ENCODE results near the gene NUTM2F. TPM values are rescaled to one million over a fixed set of nuclear protein-coding genes. Genes with fewer than 3 reads are reported as not detected.
A peak's percentile ranks its signal among the peaks of the same experiment; 100 is the strongest.
"Not testable (repeated sequence)": the region's sequence is repeated elsewhere in the genome, so short reads cannot be mapped to it uniquely, and the experiment has no call there.

NUTM2F gene
- polyA plus RNA-seq, 6 donors from 2014 or later: not detected

DNA sequence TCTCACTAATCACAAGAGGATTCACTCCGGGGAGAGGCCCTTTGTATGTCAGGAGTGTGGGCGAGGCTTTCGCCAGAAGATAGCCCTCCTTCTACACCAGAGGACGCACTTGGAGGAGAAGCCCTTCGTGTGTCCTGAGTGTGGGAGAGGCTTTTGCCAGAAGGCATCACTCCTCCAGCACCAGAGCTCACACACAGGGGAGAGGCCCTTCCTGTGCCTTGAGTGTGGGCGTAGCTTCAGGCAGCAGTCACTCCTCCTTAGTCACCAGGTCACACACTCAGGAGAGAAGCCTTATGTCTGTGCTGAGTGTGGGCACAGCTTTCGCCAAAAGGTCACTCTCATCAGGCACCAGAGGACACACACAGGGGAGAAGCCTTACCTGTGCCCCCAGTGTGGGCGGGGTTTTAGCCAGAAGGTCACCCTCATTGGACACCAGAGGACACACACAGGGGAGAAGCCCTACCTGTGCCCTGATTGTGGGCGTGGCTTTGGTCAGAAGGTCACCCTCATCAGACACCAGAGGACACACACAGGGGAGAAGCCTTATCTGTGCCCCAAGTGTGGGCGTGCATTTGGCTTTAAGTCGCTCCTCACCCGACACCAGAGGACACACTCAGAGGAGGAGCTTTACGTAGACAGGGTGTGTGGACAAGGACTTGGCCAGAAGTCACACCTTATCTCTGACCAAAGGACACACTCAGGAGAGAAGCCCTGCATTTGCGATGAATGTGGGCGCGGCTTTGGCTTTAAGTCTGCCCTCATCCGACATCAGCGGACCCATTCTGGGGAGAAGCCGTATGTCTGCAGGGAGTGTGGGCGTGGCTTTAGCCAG is 27.8 kb downstream of the NUTM2F start:
- DNase-seq (no peak), ATAC-seq (ENCODE audit: low read depth in 2 of 2) (no peak)
- H3K4me3 Mint-ChIP-seq: no peak overlapping the region
- no peak overlapping the region for H3K27ac Mint-ChIP-seq
- H3K9me3 Mint-ChIP-seq: peaks cover 0 to 2% (median 0%) of the 10 kb centered on the region in 7 donors
- no peaks in the 10 kb centered on the region for H3K4me1 Mint-ChIP-seq
- peaks cover 16 to 23% of the 10 kb centered on the region in 2 donors for H3K36me3 Mint-ChIP-seq
- no peaks in the 10 kb centered on the region for H3K27me3 Mint-ChIP-seq

DNA sequence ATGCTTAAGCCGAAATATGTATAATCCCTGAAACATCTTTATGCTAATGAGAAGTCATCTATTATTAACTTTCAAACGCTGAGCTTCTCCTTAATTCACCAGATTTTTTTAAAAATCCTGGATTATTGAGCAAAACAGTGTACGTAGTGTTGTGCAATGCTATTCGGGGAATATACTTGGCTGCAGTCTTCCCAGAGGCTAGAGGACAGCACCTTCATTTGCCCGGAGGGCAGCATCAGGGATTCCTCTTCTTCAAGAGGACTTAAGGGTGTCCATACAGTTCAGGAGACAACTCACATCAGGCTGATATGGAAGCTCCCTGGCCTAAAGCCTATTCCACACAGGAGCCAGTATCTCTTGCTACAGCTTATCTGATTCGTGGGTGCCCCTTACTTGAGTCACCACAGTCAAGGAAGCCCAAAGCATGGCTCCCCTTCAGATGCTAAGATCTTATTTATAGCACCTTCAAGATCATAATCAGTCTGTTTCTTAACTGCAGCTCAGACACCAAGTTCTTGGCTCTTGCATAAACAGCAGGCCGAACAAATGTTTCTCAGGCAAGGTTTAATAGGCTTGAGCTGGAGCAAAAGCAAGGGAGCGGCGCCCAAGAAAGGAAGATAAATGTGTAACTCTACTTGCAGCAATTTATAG is 29.4 kb downstream of the NUTM2F start:
- no peak for ATAC-seq (ENCODE audit: low read depth in 2 of 2)
- no peak overlapping the region for H3K4me3 Mint-ChIP-seq
- peaks cover 0 to 2% (median 0%) of the 10 kb centered on the region in 7 donors for H3K9me3 Mint-ChIP-seq
- no peak for DNase-seq
- H3K36me3 Mint-ChIP-seq: peaks cover 17 to 27% of the 10 kb centered on the region in 2 donors
- H3K27ac Mint-ChIP-seq: no peak overlapping the region
- H3K4me1 Mint-ChIP-seq: no peaks in the 10 kb centered on the region
- no peaks in the 10 kb centered on the region for H3K27me3 Mint-ChIP-seq

DNA sequence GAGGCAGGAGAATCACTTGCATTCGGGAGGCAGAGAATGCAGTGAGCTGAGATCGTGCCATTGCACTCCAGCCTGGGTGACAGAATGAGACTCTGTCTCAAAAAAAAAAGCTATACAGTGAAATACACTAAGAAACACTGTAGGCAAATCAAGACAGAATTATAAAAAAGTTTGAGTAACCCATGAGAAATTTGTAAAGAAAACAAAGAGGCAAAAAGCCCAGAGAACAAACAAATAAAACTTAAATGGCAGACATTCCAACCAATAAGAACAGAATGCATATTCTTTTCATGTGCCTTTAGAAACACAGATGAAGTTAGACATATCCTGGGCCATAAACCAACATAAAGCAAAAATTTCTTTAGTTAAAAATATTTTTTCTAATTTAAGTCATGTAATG is 38.8 kb downstream of the NUTM2F start:
- Mint-ChIP-seq H3K27me3 (no peaks in the 10 kb centered on the region), H3K4me1 (peaks cover 0 to 11% (median 5%) of the 10 kb centered on the region in 3 donors), H3K4me3 (no peak overlapping the region), H3K36me3 (peaks cover 43 to 48% of the 10 kb centered on the region in 2 donors), H3K27ac (peak overlapping the region in 1 of 6 donors; percentile 54), H3K9me3 (peaks cover 0 to 5% (median 0%) of the 10 kb centered on the region in 7 donors)
- ATAC-seq (ENCODE audit: low read depth in 2 of 2): no peak
- DNase-seq: no peak

DNA sequence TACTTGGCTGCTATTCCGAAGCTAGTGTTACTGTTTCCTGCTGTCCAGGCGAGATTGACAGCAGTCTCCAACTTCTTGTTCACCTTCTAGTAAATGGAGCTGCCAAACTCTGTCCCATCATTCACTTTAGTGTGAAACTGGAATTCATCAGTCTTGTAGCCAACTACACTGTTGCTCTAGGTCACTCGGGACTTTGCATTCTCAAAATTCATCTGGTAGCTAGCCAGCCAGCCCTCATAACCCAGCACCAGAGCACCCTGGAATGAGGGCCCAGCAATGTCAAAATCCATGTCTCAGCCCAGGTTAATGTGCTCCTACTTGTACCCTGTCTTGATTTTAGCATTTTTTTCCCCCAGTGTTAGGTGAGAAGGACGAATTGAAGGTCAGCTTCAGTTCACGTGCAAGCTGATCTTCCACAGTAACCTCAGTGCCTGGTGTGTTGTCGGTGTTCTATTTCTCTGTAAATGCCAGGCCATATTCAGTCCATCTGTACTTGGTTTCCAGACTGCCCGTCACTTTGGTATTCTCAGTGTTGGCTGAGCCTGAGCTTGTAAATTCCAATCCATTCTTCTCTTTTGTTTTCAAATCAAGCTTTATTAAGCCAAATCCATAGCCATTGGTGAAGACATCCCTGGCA is 40.4 kb downstream of the NUTM2F start:
- no peak overlapping the region for H3K4me3 Mint-ChIP-seq
- DNase-seq (no peak), ATAC-seq (ENCODE audit: low read depth in 2 of 2) (no peak)
- H3K4me1 Mint-ChIP-seq: peaks cover 0 to 11% (median 5%) of the 10 kb centered on the region in 3 donors
- H3K27me3 Mint-ChIP-seq: no peaks in the 10 kb centered on the region
- no peak overlapping the region for H3K27ac Mint-ChIP-seq
- peaks cover 37 to 39% of the 10 kb centered on the region in 2 donors for H3K36me3 Mint-ChIP-seq
- H3K9me3 Mint-ChIP-seq: peaks cover 0 to 5% (median 0%) of the 10 kb centered on the region in 7 donors

DNA sequence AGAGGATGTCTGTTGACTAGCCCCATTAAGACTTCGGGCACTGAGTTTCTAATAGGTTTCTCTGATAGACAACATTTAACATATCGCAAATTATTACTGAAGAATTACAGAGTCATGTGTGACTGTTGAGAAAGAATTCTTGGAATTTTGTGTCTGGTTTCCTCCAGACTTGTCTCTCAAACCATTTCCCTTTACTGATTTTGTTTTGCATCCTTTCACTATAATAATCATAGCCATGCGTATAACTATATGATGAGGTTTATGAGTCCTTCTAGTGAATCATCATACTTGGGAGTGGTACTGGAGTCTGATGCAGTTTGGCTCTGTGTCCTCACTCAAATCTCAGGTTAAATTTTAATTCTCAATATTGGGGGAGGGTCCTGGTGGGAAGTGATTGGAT is 42.3 kb downstream of the NUTM2F start:
- H3K27me3 Mint-ChIP-seq: no peaks in the 10 kb centered on the region

DNA sequence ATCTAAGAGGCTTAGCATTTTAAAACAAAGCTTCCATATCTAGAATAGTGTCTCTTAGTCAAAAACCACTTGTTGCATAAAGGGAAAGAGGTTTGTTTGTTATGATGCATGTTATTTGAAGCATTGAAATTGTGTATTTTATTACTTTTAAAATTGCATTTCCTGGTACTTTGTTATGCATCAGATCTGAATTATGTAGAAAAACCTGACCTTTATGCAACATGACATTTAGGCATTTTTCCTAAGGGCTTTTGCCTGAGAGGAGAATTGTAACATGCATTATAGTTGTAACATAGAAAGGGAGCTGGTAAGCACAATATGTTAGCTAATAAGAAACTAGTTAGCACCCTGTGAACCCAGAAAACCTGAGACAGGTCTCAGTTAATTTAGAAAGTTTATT is 47.3 kb downstream of the NUTM2F start:
- DNase-seq (no peak), ATAC-seq (ENCODE audit: low read depth in 2 of 2) (no peak)
- Mint-ChIP-seq H3K27ac (no peak overlapping the region), H3K36me3 (peaks cover 34 to 45% of the 10 kb centered on the region in 2 donors), H3K4me1 (peaks cover 3 to 8% (median 6%) of the 10 kb centered on the region in 3 donors), H3K27me3 (no peaks in the 10 kb centered on the region), H3K9me3 (peaks cover 0 to 17% (median 10%) of the 10 kb centered on the region in 7 donors), H3K4me3 (no peak overlapping the region)

More for the DNA sequence above, 42.3 kb downstream of the NUTM2F start:
- Mint-ChIP-seq H3K4me1 (peaks cover 5 to 11% (median 5%) of the 10 kb centered on the region in 3 donors), H3K36me3 (peaks cover 32 to 33% of the 10 kb centered on the region in 2 donors), H3K4me3 (no peak overlapping the region), H3K27ac (no peak overlapping the region), H3K9me3 (peaks cover 0 to 1% (median 0%) of the 10 kb centered on the region in 7 donors)
- no peak for ATAC-seq (ENCODE audit: low read depth in 2 of 2)
- no peak for DNase-seq

DNA sequence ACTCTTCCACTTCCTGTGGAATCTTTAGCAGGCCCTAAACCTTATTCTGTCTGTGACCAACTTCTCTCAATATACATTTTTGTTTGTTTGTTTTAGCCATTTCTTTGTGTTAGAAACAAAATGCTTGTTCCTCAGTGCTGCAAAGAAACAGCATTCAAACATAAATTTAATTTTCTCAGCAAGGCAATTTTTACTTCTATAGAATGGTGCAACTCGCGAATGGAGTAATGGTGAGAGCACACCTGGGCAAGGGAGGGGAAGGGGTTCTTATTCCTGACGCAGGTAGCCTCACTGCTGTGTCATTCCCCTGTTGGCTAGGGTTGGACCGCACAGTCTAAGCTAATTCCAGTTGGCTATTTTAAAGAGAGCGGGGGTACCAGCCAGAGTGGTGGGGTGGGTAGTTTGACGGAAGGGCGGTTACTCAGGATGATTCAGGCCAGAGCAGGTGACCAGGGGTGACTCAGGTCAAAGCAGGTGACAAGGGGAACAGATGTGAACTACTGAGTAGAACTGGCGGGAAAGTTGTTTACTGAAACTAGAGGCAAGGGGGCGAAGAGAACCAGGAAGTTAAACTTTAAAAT is 47.9 kb downstream of the NUTM2F start:
- ATAC-seq (ENCODE audit: low read depth in 2 of 2): no peak

DNA sequence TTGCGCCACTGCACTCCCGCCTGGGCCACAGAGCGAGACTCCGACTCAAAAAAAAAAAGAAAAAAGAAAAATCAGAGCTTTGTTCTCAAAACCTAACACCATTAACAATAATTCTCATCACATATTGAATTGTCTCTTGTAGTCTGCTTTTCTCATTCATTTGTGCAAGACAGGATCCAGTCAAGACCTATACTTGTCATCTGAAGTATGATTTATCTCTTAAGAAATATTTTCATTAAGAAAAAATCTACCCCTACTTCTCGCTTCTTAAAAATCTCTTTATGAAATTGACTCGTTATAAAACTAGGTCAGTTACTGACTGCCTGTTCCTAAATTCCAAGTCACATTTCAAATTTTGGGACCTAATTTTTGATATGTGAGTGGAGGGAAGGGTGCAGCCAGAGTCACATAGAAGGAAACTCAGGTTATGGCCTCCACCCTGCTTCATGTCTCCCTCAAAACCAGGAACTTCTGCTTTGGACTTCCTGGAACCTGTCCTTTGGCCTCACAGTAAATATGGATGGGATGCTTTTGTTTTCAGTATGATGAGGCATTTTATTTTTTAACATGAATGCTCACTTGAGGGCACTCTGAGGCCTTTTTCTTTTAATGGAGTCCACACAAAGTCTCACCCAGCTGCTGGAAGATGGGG is 50.4 kb downstream of the NUTM2F start:
- H3K9me3 Mint-ChIP-seq: peaks cover 0 to 17% (median 10%) of the 10 kb centered on the region in 7 donors
- no peaks in the 10 kb centered on the region for H3K27me3 Mint-ChIP-seq

More for the DNA sequence above, 47.9 kb downstream of the NUTM2F start:
- Mint-ChIP-seq H3K4me3 (no peak overlapping the region), H3K36me3 (peaks cover 32 to 45% of the 10 kb centered on the region in 2 donors), H3K9me3 (peaks cover 0 to 17% (median 10%) of the 10 kb centered on the region in 7 donors), H3K27me3 (no peaks in the 10 kb centered on the region), H3K27ac (no peak overlapping the region), H3K4me1 (peaks cover 3 to 10% (median 9%) of the 10 kb centered on the region in 3 donors)
- DNase-seq: no peak

DNA sequence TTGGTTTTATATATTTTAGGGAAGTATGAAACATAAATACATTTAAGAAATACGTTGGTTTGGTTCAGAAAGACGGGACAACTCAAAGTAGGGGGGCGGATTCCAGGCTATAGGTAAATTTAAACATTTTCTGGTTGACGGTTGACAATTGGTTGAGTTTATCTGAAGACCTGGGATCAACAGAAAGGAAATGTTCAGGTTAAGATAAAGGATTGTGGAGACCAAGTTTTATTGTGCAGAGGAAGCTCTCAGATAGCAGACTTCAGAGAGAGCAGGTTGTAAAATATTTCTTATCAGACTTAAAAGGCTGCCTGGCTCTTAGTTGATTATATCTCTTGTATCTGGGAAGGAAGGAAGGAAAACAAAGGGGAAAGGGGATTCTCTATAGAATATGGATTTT is 51.4 kb downstream of the NUTM2F start:
- H3K27ac Mint-ChIP-seq; H3K4me3 Mint-ChIP-seq; H3K27me3 Mint-ChIP-seq; DNase-seq; ATAC-seq (ENCODE audit: low read depth in 2 of 2): not testable (repeated sequence)
- peaks cover 0 to 17% (median 10%) of the 10 kb centered on the region in 7 donors for H3K9me3 Mint-ChIP-seq
- peaks cover 16 to 28% (median 25%) of the 10 kb centered on the region in 3 donors for H3K4me1 Mint-ChIP-seq
- peaks cover 30 to 32% of the 10 kb centered on the region in 2 donors for H3K36me3 Mint-ChIP-seq

More for the DNA sequence above, 50.4 kb downstream of the NUTM2F start:
- Mint-ChIP-seq H3K4me3 (no peak overlapping the region), H3K27ac (no peak overlapping the region), H3K4me1 (peaks cover 9 to 18% (median 15%) of the 10 kb centered on the region in 3 donors), H3K36me3 (peaks cover 35 to 37% of the 10 kb centered on the region in 2 donors)
- ATAC-seq (ENCODE audit: low read depth in 2 of 2): no peak
- no peak for DNase-seq

DNA sequence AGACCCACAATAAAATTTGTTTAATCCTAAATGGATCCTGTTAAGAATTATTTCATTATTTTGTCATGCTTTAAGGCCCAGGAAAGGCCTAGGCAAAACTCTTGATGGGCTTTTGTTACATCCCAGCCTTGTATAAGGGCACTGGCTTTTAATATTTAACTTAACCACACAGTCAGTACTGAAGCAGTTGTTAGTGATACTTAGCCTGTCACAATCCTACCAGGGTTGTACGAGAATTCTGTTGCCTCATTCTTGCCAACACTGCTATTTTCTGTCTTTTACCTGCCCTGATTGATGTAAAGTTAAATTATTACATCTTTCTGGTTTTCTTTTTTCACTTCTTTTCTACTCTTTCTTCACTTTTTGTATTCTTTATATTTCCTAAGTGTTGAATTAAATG is 58.4 kb downstream of the NUTM2F start:
- no peak overlapping the region for H3K4me3 Mint-ChIP-seq
- DNase-seq: no peak
- H3K27ac Mint-ChIP-seq: no peak overlapping the region
- no peak for ATAC-seq (ENCODE audit: low read depth in 2 of 2)
- H3K9me3 Mint-ChIP-seq: peaks cover 0 to 20% (median 8%) of the 10 kb centered on the region in 7 donors
- peaks cover 12 to 29% (median 15%) of the 10 kb centered on the region in 3 donors for H3K4me1 Mint-ChIP-seq
- H3K27me3 Mint-ChIP-seq: no peaks in the 10 kb centered on the region
- peaks cover 8 to 16% of the 10 kb centered on the region in 2 donors for H3K36me3 Mint-ChIP-seq

DNA sequence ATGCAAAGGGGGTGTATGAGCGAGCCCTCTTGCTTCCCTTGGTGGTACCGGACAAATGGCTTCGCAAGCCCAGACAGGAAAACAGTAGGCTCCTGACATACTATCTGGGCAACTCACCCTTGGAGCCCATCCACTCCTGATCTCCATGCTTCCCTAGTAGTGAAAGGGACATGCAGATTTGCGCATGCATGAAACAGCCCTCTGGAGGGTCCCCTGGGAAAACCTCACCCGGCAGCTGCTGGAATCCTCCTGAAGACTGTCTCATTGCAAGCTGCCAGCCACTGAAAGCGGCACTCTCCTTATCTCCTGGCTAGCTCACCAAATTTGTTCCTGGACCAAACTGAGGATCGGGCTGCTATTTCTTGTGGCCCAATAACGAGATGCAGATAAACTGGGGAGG is 59.2 kb downstream of the NUTM2F start:
- Mint-ChIP-seq H3K36me3 (peaks cover 15 to 20% of the 10 kb centered on the region in 2 donors), H3K27ac (peak overlapping the region in 2 of 6 donors; percentile 28 to 35), H3K4me3 (no peak overlapping the region), H3K4me1 (peaks cover 12 to 30% (median 15%) of the 10 kb centered on the region in 3 donors), H3K27me3 (no peaks in the 10 kb centered on the region), H3K9me3 (peaks cover 0 to 20% (median 8%) of the 10 kb centered on the region in 7 donors)
- DNase-seq: no peak
- no peak for ATAC-seq (ENCODE audit: low read depth in 2 of 2)
